Esophagus muscularis mucosa (tissue), 4 donors: ENCODE data around the gene CWF19L2. TPM values are rescaled to one million over a fixed set of nuclear protein-coding genes. Genes with fewer than 3 reads are reported as not detected.

Source experiments
- DNase-seq: peaks from one replicate; pipeline ENCODE4 v3.0.0-alpha.2; 2017; ENCODE audit errors: extremely low spot score
- H3K27ac ChIP-seq, 4 donors: fragments of 200-600 bp; sonication (generic); replicated peaks in 1 of 4; 1 replicate in 3 of 4; 2 replicates in 1 of 4; pipeline ENCODE4 v1.5.1; 2016 to 2019; ENCODE audit warnings: mild to moderate bottlenecking in 1 of 4
- H3K27me3 ChIP-seq, 4 donors: fragments of 200-600 bp; sonication (generic); one replicate each; pipeline versions ENCODE4 v1.5.1 to v1.6.0; 2016 to 2019
- H3K36me3 ChIP-seq, 4 donors: fragments of 200-600 bp; sonication (generic); one replicate each; pipeline ENCODE4 v1.5.1; 2016 to 2019
- H3K4me1 ChIP-seq, 4 donors: fragments of 200-600 bp; sonication (generic); one replicate each; pipeline ENCODE4 v1.5.1; 2016 to 2019
- H3K4me3 ChIP-seq, 4 donors: fragments of 200-600 bp; sonication (generic); 1 replicate in 2 of 4; 2 replicates in 2 of 4; pipeline ENCODE4 v1.5.1; 2016 to 2019; ENCODE audit warnings: mild to moderate bottlenecking in 4 of 4, moderate library complexity in 1 of 4
- H3K9me3 ChIP-seq, 4 donors: fragments of 200-600 bp; sonication (generic); 1 replicate in 3 of 4; 2 replicates in 1 of 4; pipeline ENCODE4 v1.5.1; 2016 to 2019
- CTCF ChIP-seq, 3 experiments: fragments of 200-600 bp in 2 of 3; fragments of 450-650 bp in 1 of 3; sonication (generic) in 2 of 3; IDR thresholded peaks; one replicate each; pipeline ENCODE4 v1.5.1; 2017 to 2019; ENCODE audit warnings: antibody characterized with exemption in 3 of 3, mild to moderate bottlenecking in 2 of 3, moderate library complexity in 1 of 3
- EP300 ChIP-seq: sonication (generic); formaldehyde crosslinking; IDR thresholded peaks from one replicate; pipeline ENCODE4 v1.6.1; 2017; ENCODE audit warnings: antibody characterized with exemption
- POLR2A ChIP-seq: fragments of 450-650 bp; IDR thresholded peaks from one replicate; pipeline ENCODE4 v1.6.1; 2017; ENCODE audit warnings: antibody characterized with exemption, moderate library complexity, mild to moderate bottlenecking, low read depth
- POLR2AphosphoS5 ChIP-seq, 2 donors: sonication (generic); formaldehyde crosslinking; IDR thresholded peaks; one replicate each; pipeline ENCODE4 v1.6.1; 2017; ENCODE audit warnings: antibody characterized with exemption in 2 of 2
- WGBS: methylation state at CpG from one replicate; pipeline ENCODE4 v1.1.5; 2018; 5-methylcytosine and 5-hydroxymethylcytosine counted together
- intact Hi-C: fragments of 100-400 bp; cut with DNase I; formaldehyde crosslinking; loops from one replicate; pipeline ENCODE4 v1.15.1; 2023
- total RNA-seq, 4 donors: library from RNA; depleted of rRNA; stranded (reverse); fragments of >200 nt; gene quantifications; one replicate each; pipeline versions ENCODE4 v1.1.0 to v1.2.1, GENCODE V29; 2016

CWF19L2 gene
- total RNA-seq, 4 donors from 2014 or later = 14.4 to 34.5 (median 17.1) TPM

GRCh38 chr11:107372439-107372838 lies 85.2 kb downstream of the CWF19L2 start:
- H3K4me3 ChIP-seq = no peak overlapping the region
- H3K4me1 ChIP-seq = peaks cover 0 to 6% (median 0%) of the 10 kb centered on the region in 4 donors
- H3K9me3 ChIP-seq = no peaks in the 10 kb centered on the region
- H3K27me3 ChIP-seq = no peaks in the 10 kb centered on the region
- no peaks in the 10 kb centered on the region for H3K36me3 ChIP-seq
- WGBS = 82% methylated on average over 7 of the region's 7 CpGs
- H3K27ac ChIP-seq = no peak overlapping the region
- intact Hi-C loops = no loop called here
- DNase-seq = no peak
- TF ChIP-seq EP300 (no peak), POLR2A (no peak), CTCF (IDR thresholded peaks at IDR 0.05) (no peak), POLR2AphosphoS5 (IDR thresholded peaks at IDR 0.05) (no peak)

- WGBS = 38% methylated on average over 1 of the region's 1 CpG
- DNase-seq = no peak
- Histone ChIP-seq H3K4me1 (peaks cover 0 to 6% (median 0%) of the 10 kb centered on the region in 4 donors), H3K27ac (no peak overlapping the region), H3K4me3 (no peak overlapping the region), H3K27me3 (no peaks in the 10 kb centered on the region), H3K36me3 (no peaks in the 10 kb centered on the region), H3K9me3 (no peaks in the 10 kb centered on the region)
- no peak for TF ChIP-seq POLR2AphosphoS5 (IDR thresholded peaks at IDR 0.05)
- TF ChIP-seq CTCF (IDR thresholded peaks at IDR 0.05) = no peak
- no peak for TF ChIP-seq EP300
- no peak for TF ChIP-seq POLR2A
- intact Hi-C loops = no loop called here
Observed at GRCh38 chr11:107370390-107370789, 87.2 kb downstream of the CWF19L2 start.

GRCh38 chr11:107359701-107360100 lies 97.9 kb downstream of the CWF19L2 start:
- H3K9me3 ChIP-seq = no peaks in the 10 kb centered on the region
- H3K27me3 ChIP-seq = no peaks in the 10 kb centered on the region
- peaks cover 0 to 9% (median 0%) of the 10 kb centered on the region in 4 donors for H3K36me3 ChIP-seq
- no peaks in the 10 kb centered on the region for H3K4me1 ChIP-seq
- TF ChIP-seq POLR2A = no peak
- no peak for TF ChIP-seq POLR2AphosphoS5 (IDR thresholded peaks at IDR 0.05)
- TF ChIP-seq EP300 = no peak
- TF ChIP-seq CTCF (IDR thresholded peaks at IDR 0.05) = no peak
- intact Hi-C loops = no loop called here
- no peak overlapping the region for H3K27ac ChIP-seq
- H3K4me3 ChIP-seq = no peak overlapping the region
- DNase-seq = no peak
- WGBS = 81% methylated on average over 4 of the region's 4 CpGs

GRCh38 chr11:107357877-107358276 lies 99.7 kb downstream of the CWF19L2 start:
- TF ChIP-seq POLR2AphosphoS5 (IDR thresholded peaks at IDR 0.05) (no peak), EP300 (no peak), CTCF (IDR thresholded peaks at IDR 0.05) (no peak), POLR2A (no peak)
- Histone ChIP-seq H3K27me3 (no peaks in the 10 kb centered on the region), H3K4me3 (no peak overlapping the region), H3K9me3 (no peaks in the 10 kb centered on the region), H3K4me1 (no peaks in the 10 kb centered on the region), H3K36me3 (peaks cover 0 to 15% (median 2%) of the 10 kb centered on the region in 4 donors), H3K27ac (no peak overlapping the region)
- no peak for DNase-seq
- whole genome bisulfite sequencing = 41% methylated on average over 1 of the region's 1 CpG
- intact Hi-C loops = no loop called here

GRCh38 chr11:107354780-107355179 lies 102.8 kb downstream of the CWF19L2 start:
- intact Hi-C loops = no loop called here
- WGBS = 100% methylated on average over 2 of the region's 2 CpGs
- H3K36me3 ChIP-seq = peaks cover 0 to 39% (median 20%) of the 10 kb centered on the region in 4 donors
- no peak overlapping the region for H3K27ac ChIP-seq
- H3K4me1 ChIP-seq = no peaks in the 10 kb centered on the region
- no peak for DNase-seq
- no peaks in the 10 kb centered on the region for H3K9me3 ChIP-seq
- H3K4me3 ChIP-seq = no peak overlapping the region
- no peak for TF ChIP-seq EP300
- TF ChIP-seq CTCF (IDR thresholded peaks at IDR 0.05) = no peak
- no peak for TF ChIP-seq POLR2AphosphoS5 (IDR thresholded peaks at IDR 0.05)
- no peak for TF ChIP-seq POLR2A
- H3K27me3 ChIP-seq = no peaks in the 10 kb centered on the region
